SJCRH30 (cell line): ENCODE measurements around the gene ARHGEF19. TPM values are rescaled to one million over a fixed set of nuclear protein-coding genes. Genes with fewer than 3 reads are reported as not detected.
"Not testable (repeated sequence)": the region's sequence is repeated elsewhere in the genome, so short reads cannot be mapped to it uniquely, and the experiment has no call there.

Source experiments
- DNase-seq, 2 experiments: peaks; one replicate each; pipeline ENCODE4 v3.0.0-alpha.2; 2015 to 2020
- H3K27ac ChIP-seq: fragments of 250-450 bp; sonication (Bioruptor Pico); 2 replicates; pipeline ENCODE4 v1.5.1; 2020; ENCODE audit warnings: mild to moderate bottlenecking, moderate library complexity
- H3K27me3 ChIP-seq: fragments of 250-450 bp; sonication (Bioruptor Pico); 2 replicates; pipeline ENCODE4 v1.5.1; 2020; ENCODE audit warnings: mild to moderate bottlenecking, moderate library complexity
- H3K36me3 ChIP-seq: fragments of 250-450 bp; sonication (Bioruptor Pico); 2 replicates; pipeline ENCODE4 v1.5.1; 2020; ENCODE audit warnings: mild to moderate bottlenecking, moderate library complexity
- H3K4me1 ChIP-seq: fragments of 250-450 bp; sonication (Bioruptor Pico); 2 replicates; pipeline ENCODE4 v1.5.1; 2020; ENCODE audit warnings: mild to moderate bottlenecking, moderate library complexity
- H3K4me3 ChIP-seq: fragments of 250-450 bp; sonication (Bioruptor Pico); 2 replicates; pipeline ENCODE4 v1.5.1; 2020; ENCODE audit warnings: mild to moderate bottlenecking, moderate library complexity
- H3K9me3 ChIP-seq: fragments of 250-450 bp; sonication (Bioruptor Pico); replicated peaks from 2 replicates; pipeline ENCODE4 v1.5.1; 2020; ENCODE audit warnings: mild to moderate bottlenecking, moderate library complexity
- total RNA-seq: library from RNA; depleted of rRNA; stranded (reverse); fragments of >200 nt; shearing (Covaris generic); gene quantifications from 2 replicates; pipeline ENCODE4 v1.2.3, GENCODE V29; 2014; rRNA removed

ARHGEF19 gene
- total RNA-seq: 7.9 and 9.9 TPM in 2 replicates

GRCh38 chr1:16212251-16212961 lies at the start of gene ARHGEF19:
ARHGEF19 (minus strand) TSS chr1:16212652; CDS start chr1:16209054, 3,598 bp downstream.
- H3K4me3 ChIP-seq: no peak within 1 kb of the TSS
- H3K27me3 ChIP-seq: no peaks in the 10 kb centered on the region; the same call in 1 of the 2 replicates
- no peak within 1 kb of the TSS for H3K27ac ChIP-seq
- no peaks in the 10 kb centered on the region for H3K9me3 ChIP-seq
- H3K36me3 ChIP-seq: no peaks in the 10 kb centered on the region
- DNase-seq: no peak
- H3K4me1 ChIP-seq: peaks cover 12% of the 10 kb centered on the region

GRCh38 chr1:16262067-16262466 lies 49.6 kb upstream of the ARHGEF19 start:
- Histone ChIP-seq H3K4me3 (no peak overlapping the region), H3K9me3 (no peaks in the 10 kb centered on the region), H3K4me1 (peaks cover 21% of the 10 kb centered on the region), H3K27ac (no peak overlapping the region), H3K27me3 (no peaks in the 10 kb centered on the region), H3K36me3 (no peaks in the 10 kb centered on the region)
- DNase-seq: no peak

- H3K9me3 ChIP-seq: no peaks in the 10 kb centered on the region
- peaks cover 9% of the 10 kb centered on the region for H3K4me1 ChIP-seq
- no peak overlapping the region for H3K4me3 ChIP-seq
- H3K36me3 ChIP-seq: no peaks in the 10 kb centered on the region; the same call in 1 of the 2 replicates
- H3K27me3 ChIP-seq: no peaks in the 10 kb centered on the region
- no peak overlapping the region for H3K27ac ChIP-seq
- no peak for DNase-seq
These were observed 48.4 kb upstream of the ARHGEF19 start for GRCh38 chr1:16260814-16261213.

GRCh38 chr1:16258591-16259135 lies 46.2 kb upstream of the ARHGEF19 start:
- peaks cover 7% of the 10 kb centered on the region for H3K36me3 ChIP-seq
- H3K4me1 ChIP-seq: peaks cover 17% of the 10 kb centered on the region
- no peak for DNase-seq
- H3K4me3 ChIP-seq: no peak overlapping the region
- no peaks in the 10 kb centered on the region for H3K27me3 ChIP-seq
- no peak overlapping the region for H3K27ac ChIP-seq
- H3K9me3 ChIP-seq: no peaks in the 10 kb centered on the region

- Histone ChIP-seq H3K36me3 (peaks cover 7% of the 10 kb centered on the region), H3K4me1 (peaks cover 17% of the 10 kb centered on the region), H3K27ac (no peak overlapping the region), H3K9me3 (no peaks in the 10 kb centered on the region), H3K27me3 (no peaks in the 10 kb centered on the region), H3K4me3 (no peak overlapping the region)
- no peak for DNase-seq
These were observed 45.5 kb upstream of the ARHGEF19 start for GRCh38 chr1:16257968-16258367.

- H3K36me3 ChIP-seq, H3K27me3 ChIP-seq, H3K27ac ChIP-seq, H3K9me3 ChIP-seq, DNase-seq, H3K4me3 ChIP-seq: not testable (repeated sequence)
- peaks cover 17% of the 10 kb centered on the region for H3K4me1 ChIP-seq
These were observed 45.1 kb upstream of the ARHGEF19 start for GRCh38 chr1:16257556-16257955.

- no peaks in the 10 kb centered on the region for H3K9me3 ChIP-seq
- no peak for DNase-seq
- no peaks in the 10 kb centered on the region for H3K27me3 ChIP-seq
- peaks cover 13% of the 10 kb centered on the region for H3K36me3 ChIP-seq
- H3K27ac ChIP-seq: no peak overlapping the region
- H3K4me3 ChIP-seq: no peak overlapping the region
- peaks cover 17% of the 10 kb centered on the region for H3K4me1 ChIP-seq
These were observed 44.0 kb upstream of the ARHGEF19 start for GRCh38 chr1:16256478-16256877.

- Histone ChIP-seq H3K27ac (no peak overlapping the region), H3K36me3 (peaks cover 13% of the 10 kb centered on the region), H3K4me1 (peaks cover 12% of the 10 kb centered on the region), H3K27me3 (no peaks in the 10 kb centered on the region), H3K4me3 (no peak overlapping the region), H3K9me3 (no peaks in the 10 kb centered on the region)
- DNase-seq: peak; percentile 46 to 55
These were observed 41.9 kb upstream of the ARHGEF19 start for GRCh38 chr1:16254263-16254928.

GRCh38 chr1:16253332-16253922 lies 41.0 kb upstream of the ARHGEF19 start:
- no peak for DNase-seq
- H3K9me3 ChIP-seq: no peaks in the 10 kb centered on the region
- no peak overlapping the region for H3K4me3 ChIP-seq
- H3K4me1 ChIP-seq: peaks cover 20% of the 10 kb centered on the region
- H3K27ac ChIP-seq: no peak overlapping the region
- peaks cover 13% of the 10 kb centered on the region for H3K36me3 ChIP-seq
- H3K27me3 ChIP-seq: no peaks in the 10 kb centered on the region

- H3K36me3 ChIP-seq: peaks cover 13% of the 10 kb centered on the region
- H3K27me3 ChIP-seq: no peaks in the 10 kb centered on the region
- no peaks in the 10 kb centered on the region for H3K9me3 ChIP-seq
- no peak overlapping the region for H3K27ac ChIP-seq
- H3K4me3 ChIP-seq: no peak overlapping the region
- DNase-seq: no peak
- H3K4me1 ChIP-seq: peaks cover 25% of the 10 kb centered on the region
These were observed 40.5 kb upstream of the ARHGEF19 start for GRCh38 chr1:16252912-16253311.

GRCh38 chr1:16251381-16251780 lies 38.9 kb upstream of the ARHGEF19 start:
- DNase-seq: no peak
- no peak overlapping the region for H3K4me3 ChIP-seq
- no peaks in the 10 kb centered on the region for H3K9me3 ChIP-seq
- H3K27me3 ChIP-seq: no peaks in the 10 kb centered on the region
- H3K4me1 ChIP-seq: peaks cover 31% of the 10 kb centered on the region
- H3K27ac ChIP-seq: no peak overlapping the region
- H3K36me3 ChIP-seq: peaks cover 13% of the 10 kb centered on the region

- no peaks in the 10 kb centered on the region for H3K27me3 ChIP-seq
- DNase-seq: no peak
- H3K9me3 ChIP-seq: no peaks in the 10 kb centered on the region
- H3K4me3 ChIP-seq: no peak overlapping the region
- H3K27ac ChIP-seq: no peak overlapping the region
- H3K4me1 ChIP-seq: peaks cover 31% of the 10 kb centered on the region
- peaks cover 12% of the 10 kb centered on the region for H3K36me3 ChIP-seq
These were observed 38.2 kb upstream of the ARHGEF19 start for GRCh38 chr1:16250524-16251251.

GRCh38 chr1:16249596-16250241 lies 37.3 kb upstream of the ARHGEF19 start:
- H3K9me3 ChIP-seq: no peaks in the 10 kb centered on the region
- H3K36me3 ChIP-seq: peaks cover 6% of the 10 kb centered on the region; the same call in 1 of the 2 replicates
- H3K4me1 ChIP-seq: peaks cover 27% of the 10 kb centered on the region
- DNase-seq: no peak
- no peak overlapping the region for H3K27ac ChIP-seq
- no peaks in the 10 kb centered on the region for H3K27me3 ChIP-seq
- no peak overlapping the region for H3K4me3 ChIP-seq
